Measurements from ENCODE around the gene ALOX15. TPM values are rescaled to one million over a fixed set of nuclear protein-coding genes. Genes with fewer than 3 reads are reported as not detected.

Gene ALOX15
- total and polyA plus RNA-seq, 9 of the 15 experiments (the other 6 are each of a cell fraction or from before 2014, with no cell fraction given) = not detected

- TF ChIP-seq XRCC3 (IDR thresholded peaks at IDR 0.05) (no peak), ZNF75A (CRISPR knock-in tag; IDR thresholded peaks at IDR 0.05) (no peak), CBFA2T2 (conservative IDR thresholded peaks at IDR 0.05) (peak; percentile 69), ZNF280B (CRISPR knock-in tag; IDR thresholded peaks at IDR 0.05) (no peak)
Measured at GRCh38 chr17:4587803-4588202, 53.7 kb downstream of the ALOX15 start (continued).

DNA sequence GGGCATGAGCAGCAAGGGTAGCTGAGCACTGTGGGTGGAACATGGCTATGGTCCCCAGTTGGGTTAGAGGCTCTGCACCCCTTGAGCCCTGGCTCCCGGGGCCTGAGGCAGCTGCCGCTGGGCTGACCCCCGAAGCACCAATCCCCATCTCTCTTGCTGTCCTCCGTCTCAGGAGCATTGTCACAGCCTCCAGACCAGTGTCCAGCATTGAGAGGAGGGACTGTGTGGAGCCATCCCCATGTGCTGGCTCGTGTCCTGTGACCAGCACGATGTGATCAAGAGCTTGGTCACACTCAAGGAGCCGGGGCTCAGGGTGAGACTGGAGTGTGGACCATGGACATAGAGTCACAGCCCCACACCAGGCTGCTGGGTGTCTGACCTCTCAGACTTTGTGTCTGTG is 54.3 kb downstream of the ALOX15 start:
- Histone ChIP-seq H3K36me3 (ENCODE audit: control insufficient read depth, insufficient read depth, low read length) (no peaks in the 10 kb centered on the region), H3K27ac (ENCODE audit: extremely low read depth, low read depth, low read length) (no peak overlapping the region), H3K9ac (ENCODE audit: insufficient read depth in 1 of 2, low read depth in 2 of 2, low read length in 2 of 2) (peak overlapping the region in 1 of 2 experiments; percentile 26; a peak in 1 of 4 replicates), H4K20me1 (replicated peaks; ENCODE audit: control insufficient read depth, insufficient read depth, low read length) (peaks cover 3% of the 10 kb centered on the region; the same call in 1 of the 2 replicates), H3K27me3 (ENCODE audit: control insufficient read depth in 2 of 2, insufficient read depth in 2 of 2, low read length in 2 of 2) (peaks cover 8 to 79% of the 10 kb centered on the region in 2 experiments; a peak in 4 of 5 replicates), H3K9me3 (replicated peaks; ENCODE audit: control insufficient read depth, insufficient read depth, low read depth, low read length) (no peaks in the 10 kb centered on the region), H3K4me3 (no peak overlapping the region), H3K79me2 (ENCODE audit: control insufficient read depth, insufficient read depth, low read length) (no peaks in the 10 kb centered on the region), H3K4me2 (ENCODE audit: insufficient read depth, low read length) (no peak overlapping the region), H2AFZ (ENCODE audit: low read depth, low read length) (no peak overlapping the region), H3K4me1 (replicated peaks in 1 of 2; ENCODE audit: control insufficient read depth in 2 of 2, insufficient read depth in 2 of 2, low read length in 2 of 2) (peaks cover 6 to 25% of the 10 kb centered on the region in 2 experiments; a peak in 4 of 5 replicates), H3K9me1 (ENCODE audit: control insufficient read depth, insufficient read depth, low read length) (no peaks in the 10 kb centered on the region)
- ATAC-seq (no peak; the same call in 2 of the 3 replicates), DNase-seq (ENCODE audit: extremely low read depth in 1 of 4, low spot score in 3 of 4) (no peak), FAIRE-seq (no peak)
- in situ Hi-C loops (cut with MboI) (no loop called here), intact Hi-C loops (cut with micrococcal nuclease) (no loop called here)
- CTCF ChIA-PET (ENCODE audit: low intra/inter-chr PET ratio) = no interaction called here
- TF ChIP-seq KLF10 (CRISPR knock-in tag; IDR thresholded peaks at IDR 0.05) (no peak), TAL1 (IDR thresholded peaks at IDR 0.05) (no peak), RUNX1 (IDR thresholded peaks at IDR 0.05; ENCODE audit: low read depth) (no peak)
- BruUV-seq (replicated peaks) = no TSS peak
- POLR2A ChIA-PET = interaction anchor here (1.1 kb wide), 2 partner anchors 8 to 11 kb away, joined by 3 to 5 read pairs; no protein-coding TSS in a partner anchor
- WGBS (ENCODE audit: insufficient coverage, low coverage, missing lambda C conversion rate) = 13% methylated on average over 5 of the region's 7 CpGs

All from K562 (cell line).